IMR-90 (cell line): ENCODE results near the gene IRAK2. TPM values are rescaled to one million over a fixed set of nuclear protein-coding genes. Genes with fewer than 3 reads are reported as not detected.

Source experiments
- ATAC-seq: fragments of 200-7000 bp; cut with Tn5 transposase; 2 replicates; pipeline ENCODE4 v1.9.1; 2020; ENCODE audit warnings: low read depth, mild to moderate bottlenecking, moderate library complexity
- BruUV-seq: library from RNA; stranded (reverse); fragments of 400-500 nt; replicated peaks from 2 replicates; lab custom pipeline; 2021; lab: Mats Ljungman, UMichigan
- CTCF ChIA-PET: fragments of 300-600 bp; formaldehyde crosslinking; extraction: SDS; loops from one replicate; lab custom pipeline; 2021; ENCODE audit warnings: antibody characterized with exemption; lab: Yijun Ruan, JAX
- POLR2A ChIA-PET: fragments of 300-600 bp; sonication (Branson Sonifier 250); formaldehyde crosslinking; loops from one replicate; lab custom pipeline; 2022; ENCODE audit warnings: antibody characterized with exemption; ENCODE audit not compliant: unreplicated experiment; lab: Charles Lee
- DNase-seq: peaks from one replicate; pipeline ENCODE4 v3.0.0; 2013
- H2AFZ ChIP-seq: replicated peaks from 2 replicates; pipeline ENCODE3; 2013; ENCODE audit warnings: low read length, mild to moderate bottlenecking; ENCODE audit not compliant: poor library complexity
- H2AK5ac ChIP-seq: 2 replicates; pipeline ENCODE4 v1.6.1; 2013; ENCODE audit warnings: low read depth, low read length, inconsistent platforms
- H2AK9ac ChIP-seq: replicated peaks from 2 replicates; pipeline ENCODE3; 2013; ENCODE audit warnings: mild to moderate bottlenecking, low read depth, low read length, moderate library complexity; ENCODE audit not compliant: poor library complexity
- H2BK120ac ChIP-seq: 2 replicates; pipeline ENCODE4 v1.6.1; 2013; ENCODE audit warnings: low read depth, low read length, inconsistent platforms
- H2BK15ac ChIP-seq: 3 replicates; pipeline ENCODE4 v1.6.1; 2013; ENCODE audit warnings: low read depth, low read length, inconsistent platforms
- H2BK20ac ChIP-seq: 2 replicates; pipeline ENCODE4 v1.6.1; 2013; ENCODE audit warnings: low read depth, mild to moderate bottlenecking, inconsistent platforms, low read length, moderate library complexity
- H2BK5ac ChIP-seq: 2 replicates; pipeline ENCODE4 v1.6.1; 2013; ENCODE audit warnings: mild to moderate bottlenecking, low read depth, low read length, inconsistent platforms; ENCODE audit not compliant: poor library complexity, severe bottlenecking
- H3K14ac ChIP-seq: replicated peaks from 2 replicates; pipeline ENCODE4 v1.6.1; 2013; ENCODE audit warnings: low read depth, low read length, inconsistent platforms
- H3K18ac ChIP-seq: 2 replicates; pipeline ENCODE4 v1.6.1; 2013; ENCODE audit warnings: low read depth, low read length, control low read depth
- H3K23ac ChIP-seq: 2 replicates; pipeline ENCODE4 v1.6.1; 2013; ENCODE audit warnings: low read depth, low read length, inconsistent platforms
- H3K27ac ChIP-seq: 2 replicates; pipeline ENCODE4 v1.5.1; 2013; ENCODE audit warnings: mild to moderate bottlenecking, control low read depth, low read length; ENCODE audit not compliant: insufficient read depth
- H3K27me3 ChIP-seq: 2 replicates; pipeline ENCODE4 v1.6.1; 2013; ENCODE audit warnings: low read length; ENCODE audit not compliant: control insufficient read depth, insufficient read depth
- H3K36me3 ChIP-seq: 2 replicates; pipeline ENCODE4 v1.6.1; 2013; ENCODE audit warnings: low read length, mixed read lengths; ENCODE audit not compliant: control insufficient read depth, insufficient read depth
- H3K4ac ChIP-seq: 2 replicates; pipeline ENCODE4 v1.6.1; 2013; ENCODE audit warnings: low read depth, low read length, inconsistent platforms
- H3K4me1 ChIP-seq: 2 replicates; pipeline ENCODE4 v1.6.1; 2013; ENCODE audit warnings: low read length, mixed read lengths; ENCODE audit not compliant: control insufficient read depth, insufficient read depth
- H3K4me2 ChIP-seq: 2 replicates; pipeline ENCODE4 v1.6.1; 2013; ENCODE audit warnings: low read depth, mild to moderate bottlenecking, control low read depth, low read length, moderate library complexity
- H3K4me3 ChIP-seq: 2 replicates; pipeline ENCODE4 v1.5.1; 2013; ENCODE audit warnings: low read depth, mild to moderate bottlenecking, control low read depth, low read length, moderate library complexity; ENCODE audit not compliant: insufficient read depth
- H3K56ac ChIP-seq: 2 replicates; pipeline ENCODE4 v1.6.1; 2013; ENCODE audit warnings: low read length, inconsistent platforms; ENCODE audit not compliant: insufficient read depth; ENCODE audit errors: extremely low read depth
- H3K79me1 ChIP-seq, 2 experiments: 2 replicates each; pipeline ENCODE4 v1.6.1; 2013; ENCODE audit warnings: low read length in 2 of 2, inconsistent platforms in 1 of 2, low read depth in 1 of 2
- H3K9ac ChIP-seq: 2 replicates; pipeline ENCODE4 v1.6.1; 2013; ENCODE audit warnings: low read depth, low read length, control low read depth
- H3K9me1 ChIP-seq: 2 replicates; pipeline ENCODE4 v1.6.1; 2013; ENCODE audit warnings: low read length, inconsistent platforms; ENCODE audit not compliant: insufficient read depth
- H3K9me3 ChIP-seq: 2 replicates; pipeline ENCODE4 v1.6.1; 2013; ENCODE audit warnings: low read length; ENCODE audit not compliant: control insufficient read depth, insufficient read depth
- H4K20me1 ChIP-seq: 2 replicates; pipeline ENCODE4 v1.6.1; 2013; ENCODE audit warnings: low read length, inconsistent platforms; ENCODE audit not compliant: insufficient read depth
- H4K5ac ChIP-seq: 2 replicates; pipeline ENCODE4 v1.6.1; 2013; ENCODE audit warnings: mild to moderate bottlenecking, low read depth, low read length, control low read depth
- H4K8ac ChIP-seq, 2 experiments: 2 replicates each; pipeline ENCODE4 v1.6.1; 2013; ENCODE audit warnings: low read depth in 2 of 2, low read length in 2 of 2, control low read depth in 1 of 2, inconsistent platforms in 1 of 2
- H4K91ac ChIP-seq: 2 replicates; pipeline ENCODE4 v1.6.1; 2013; ENCODE audit warnings: low read depth, low read length, inconsistent platforms; ENCODE audit not compliant: insufficient read depth
- BHLHE40 ChIP-seq: fragments of 150-350 bp; IDR thresholded peaks from 2 replicates; pipeline ENCODE4 v1.6.1; 2016; ENCODE audit warnings: mild to moderate bottlenecking, low read depth, low read length
- CEBPB ChIP-seq: IDR thresholded peaks from 2 replicates; pipeline ENCODE4 v1.6.1; 2012; ENCODE audit warnings: low read depth, low read length, improper control_type of control experiment
- CHD1 ChIP-seq: IDR thresholded peaks from 2 replicates; pipeline ENCODE4 v1.6.1; 2012; ENCODE audit warnings: low read depth, low read length, improper control_type of control experiment
- CTCF ChIP-seq: conservative IDR thresholded peaks from 2 replicates; pipeline ENCODE4 v1.5.1; 2012; ENCODE audit warnings: mild to moderate bottlenecking, low read depth, low read length, improper control_type of control experiment
- ELK1 ChIP-seq: fragments of 150-350 bp; IDR thresholded peaks from 2 replicates; pipeline ENCODE4 v1.6.1; 2016; ENCODE audit warnings: low read depth, mild to moderate bottlenecking, low read length, moderate library complexity, borderline replicate concordance
- FOS ChIP-seq: fragments of 150-350 bp; IDR thresholded peaks from 2 replicates; pipeline ENCODE4 v1.6.1; 2016; ENCODE audit warnings: low read depth, low read length
- MAFK ChIP-seq: IDR thresholded peaks from 2 replicates; pipeline ENCODE4 v1.6.1; 2012; ENCODE audit warnings: low read depth, low read length, improper control_type of control experiment
- MAZ ChIP-seq: IDR thresholded peaks from 2 replicates; pipeline ENCODE4 v1.6.1; 2012; ENCODE audit warnings: low read depth, mild to moderate bottlenecking, low read length, improper control_type of control experiment, moderate library complexity, borderline replicate concordance
- MXI1 ChIP-seq: IDR thresholded peaks from 2 replicates; pipeline ENCODE4 v1.6.1; 2012; ENCODE audit warnings: low read depth, mild to moderate bottlenecking, low read length, moderate library complexity, borderline replicate concordance
- NFE2L2 ChIP-seq: fragments of 150-350 bp; IDR thresholded peaks from 2 replicates; pipeline ENCODE4 v1.6.1; 2016; ENCODE audit warnings: low read depth, mild to moderate bottlenecking, low read length
- POLR2A ChIP-seq: IDR thresholded peaks from 2 replicates; pipeline ENCODE4 v1.6.1; 2012; ENCODE audit warnings: mild to moderate bottlenecking, low read depth, low read length
- RAD21 ChIP-seq: IDR thresholded peaks from 2 replicates; pipeline ENCODE4 v1.6.1; 2012; ENCODE audit warnings: low read length, improper control_type of control experiment
- RCOR1 ChIP-seq: IDR thresholded peaks from 2 replicates; pipeline ENCODE4 v1.6.1; 2012; ENCODE audit warnings: mild to moderate bottlenecking, low read length, improper control_type of control experiment; ENCODE audit not compliant: insufficient replicate concordance
- RFX5 ChIP-seq: IDR thresholded peaks from 2 replicates; pipeline ENCODE4 v1.8.0; 2012; ENCODE audit warnings: low read depth, mild to moderate bottlenecking, low read length, moderate library complexity
- SMC3 ChIP-seq: fragments of 150-350 bp; IDR thresholded peaks from 2 replicates; pipeline ENCODE4 v1.6.1; 2016; ENCODE audit warnings: low read depth, mild to moderate bottlenecking, antibody characterized with exemption, low read length, moderate library complexity
- USF2 ChIP-seq: fragments of 150-350 bp; IDR thresholded peaks from 2 replicates; pipeline ENCODE4 v1.6.1; 2017; ENCODE audit warnings: mild to moderate bottlenecking, antibody characterized with exemption, low read length, low read depth
- WGBS, 2 experiments: methylation state at CpG; one replicate each; pipeline versions ENCODE4 v1.1.5 to v1.1.7; 2013; ENCODE audit warnings: missing lambda C conversion rate in 2 of 2; ENCODE audit not compliant: insufficient read length in 1 of 2; ENCODE audit errors: extremely low coverage in 2 of 2; 5-methylcytosine and 5-hydroxymethylcytosine counted together
- dilution Hi-C: fragments of 300-500 bp; cut with HindIII; formaldehyde crosslinking; loops from one replicate; pipeline ENCODE4 v1.14.3; 2018; ENCODE audit warnings: low sequenced_read_pairs; ENCODE audit not compliant: unreplicated experiment
- in situ Hi-C: fragments of 300-500 bp; cut with MboI; formaldehyde crosslinking; loops from 3 replicates; pipeline ENCODE4 v1.14.3; 2019; ENCODE audit warnings: low sequenced_read_pairs, inconsistent platforms, mixed read lengths
- intact Hi-C: fragments of 100-400 bp; cut with micrococcal nuclease; formaldehyde crosslinking; loops from 2 replicates; pipeline ENCODE4 v1.10.0; 2022
- polyA plus RNA-seq, 3 experiments: library from polyadenylated mRNA; depleted of rRNA; stranded (reverse); fragments of >200 nt; gene quantifications; 2 replicates each; pipeline ENCODE4 v1.2.3, GENCODE V29; 2012; ENCODE audit warnings: low replicate concordance in 1 of 3
- total RNA-seq: library from RNA; depleted of rRNA; stranded (reverse); fragments of >200 nt; gene quantifications from 2 replicates; pipeline ENCODE4 v1.2.3, GENCODE V29; 2012

Gene IRAK2
- total and polyA plus RNA-seq, 2 of the 4 experiments (the other 2 are of a cell fraction), result 6.9 to 8.1 TPM

GRCh38 chr3:10262027-10262426 lies 97.3 kb downstream of the IRAK2 start:
- Histone ChIP-seq H3K56ac (no peak overlapping the region), H4K5ac (no peak overlapping the region), H3K4me1 (peaks cover 5% of the 10 kb centered on the region; the same call in 1 of the 2 replicates), H2BK5ac (no peak overlapping the region), H3K23ac (no peak overlapping the region), H3K4me2 (no peak overlapping the region), H3K14ac (no peak overlapping the region), H3K9me3 (no peaks in the 10 kb centered on the region), H2BK120ac (no peak overlapping the region), H2AK5ac (no peak overlapping the region), H3K36me3 (peaks cover 24% of the 10 kb centered on the region), H3K9ac (no peak overlapping the region), H2AFZ (no peak overlapping the region), H2AK9ac (no peak overlapping the region), H4K91ac (no peak overlapping the region), H3K79me1 (peaks cover 22 to 58% of the 10 kb centered on the region in 2 experiments), H3K27me3 (no peaks in the 10 kb centered on the region), H3K4ac (no peak overlapping the region), H2BK20ac (no peak overlapping the region), H4K8ac (no peak overlapping the region), H3K4me3 (no peak overlapping the region), H3K9me1 (peaks cover 6% of the 10 kb centered on the region), H3K18ac (no peak overlapping the region), H3K27ac (no peak overlapping the region), H2BK15ac (no peak overlapping the region), H4K20me1 (peaks cover 9% of the 10 kb centered on the region)
- intact Hi-C loops, result no loop called here
- BruUV-seq, result no TSS peak
- no peak for DNase-seq
- CTCF ChIA-PET, result no interaction called here
- in situ Hi-C loops, result no loop called here
- dilution Hi-C loops, result no loop called here
- 90% methylated on average over 2 of the region's 4 CpGs; no CpG with 5 or more reads in 1 of the 2 experiments for WGBS, 2 experiments
- ATAC-seq, result no peak
- POLR2A ChIA-PET, result no interaction called here
- TF ChIP-seq MAZ (no peak), RAD21 (no peak), CHD1 (no peak), SMC3 (no peak), FOS (no peak), ELK1 (no peak), RFX5 (no peak), POLR2A (no peak), USF2 (no peak), NFE2L2 (no peak), RCOR1 (no peak), CEBPB (no peak), MXI1 (no peak), BHLHE40 (no peak), CTCF (no peak), MAFK (no peak)
